ENCODE measurements around the gene BANP. TPM values are rescaled to one million over a fixed set of nuclear protein-coding genes. Genes with fewer than 3 reads are reported as not detected.
"Not testable (repeated sequence)": the region's sequence is repeated elsewhere in the genome, so short reads cannot be mapped to it uniquely, and the experiment has no call there.

The BANP gene
- total RNA-seq, 1 donor from 2014 or later, result 25.5 TPM

DNA sequence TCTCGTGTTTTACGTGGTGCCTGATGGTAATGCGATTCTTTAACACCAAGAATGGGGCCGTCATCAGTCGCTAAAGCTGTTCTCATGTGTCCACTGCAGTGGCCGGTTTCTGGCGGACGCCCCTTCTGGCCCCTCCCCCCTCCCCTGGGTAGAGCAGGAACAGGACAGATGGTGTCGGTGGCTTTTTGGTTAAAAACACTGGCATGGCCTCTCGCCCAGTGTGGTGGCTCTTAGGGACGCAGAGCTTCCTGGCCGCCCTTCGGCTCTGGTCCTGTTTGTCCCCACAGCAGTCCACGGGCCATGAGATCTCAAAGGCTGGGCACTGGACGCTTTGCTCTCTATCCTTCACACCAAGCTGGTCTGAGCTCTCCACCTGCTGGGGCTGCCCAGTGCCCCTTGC lies 151.8 kb downstream of the BANP start:
- TF ChIP-seq, protein P1, sequence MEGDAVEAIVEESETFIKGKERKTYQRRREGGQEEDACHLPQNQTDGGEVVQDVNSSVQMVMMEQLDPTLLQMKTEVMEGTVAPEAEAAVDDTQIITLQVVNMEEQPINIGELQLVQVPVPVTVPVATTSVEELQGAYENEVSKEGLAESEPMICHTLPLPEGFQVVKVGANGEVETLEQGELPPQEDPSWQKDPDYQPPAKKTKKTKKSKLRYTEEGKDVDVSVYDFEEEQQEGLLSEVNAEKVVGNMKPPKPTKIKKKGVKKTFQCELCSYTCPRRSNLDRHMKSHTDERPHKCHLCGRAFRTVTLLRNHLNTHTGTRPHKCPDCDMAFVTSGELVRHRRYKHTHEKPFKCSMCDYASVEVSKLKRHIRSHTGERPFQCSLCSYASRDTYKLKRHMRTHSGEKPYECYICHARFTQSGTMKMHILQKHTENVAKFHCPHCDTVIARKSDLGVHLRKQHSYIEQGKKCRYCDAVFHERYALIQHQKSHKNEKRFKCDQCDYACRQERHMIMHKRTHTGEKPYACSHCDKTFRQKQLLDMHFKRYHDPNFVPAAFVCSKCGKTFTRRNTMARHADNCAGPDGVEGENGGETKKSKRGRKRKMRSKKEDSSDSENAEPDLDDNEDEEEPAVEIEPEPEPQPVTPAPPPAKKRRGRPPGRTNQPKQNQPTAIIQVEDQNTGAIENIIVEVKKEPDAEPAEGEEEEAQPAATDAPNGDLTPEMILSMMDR (IDR thresholded peaks at IDR 0.05; ENCODE audit: partially characterized antibody, unreplicated experiment), result no peak
- Mint-ChIP-seq H3K27ac (ENCODE audit: unreplicated experiment) (no peak overlapping the region), H3K9me3 (ENCODE audit: unreplicated experiment) (peaks cover 11% of the 10 kb centered on the region), H3K4me1 (ENCODE audit: low read depth, unreplicated experiment) (peaks cover 15% of the 10 kb centered on the region), H3K36me3 (ENCODE audit: unreplicated experiment) (peaks cover 5% of the 10 kb centered on the region), H3K4me3 (ENCODE audit: unreplicated experiment) (no peak overlapping the region), H3K27me3 (ENCODE audit: unreplicated experiment) (peaks cover 3% of the 10 kb centered on the region)
- DNase-seq, result no peak

DNA sequence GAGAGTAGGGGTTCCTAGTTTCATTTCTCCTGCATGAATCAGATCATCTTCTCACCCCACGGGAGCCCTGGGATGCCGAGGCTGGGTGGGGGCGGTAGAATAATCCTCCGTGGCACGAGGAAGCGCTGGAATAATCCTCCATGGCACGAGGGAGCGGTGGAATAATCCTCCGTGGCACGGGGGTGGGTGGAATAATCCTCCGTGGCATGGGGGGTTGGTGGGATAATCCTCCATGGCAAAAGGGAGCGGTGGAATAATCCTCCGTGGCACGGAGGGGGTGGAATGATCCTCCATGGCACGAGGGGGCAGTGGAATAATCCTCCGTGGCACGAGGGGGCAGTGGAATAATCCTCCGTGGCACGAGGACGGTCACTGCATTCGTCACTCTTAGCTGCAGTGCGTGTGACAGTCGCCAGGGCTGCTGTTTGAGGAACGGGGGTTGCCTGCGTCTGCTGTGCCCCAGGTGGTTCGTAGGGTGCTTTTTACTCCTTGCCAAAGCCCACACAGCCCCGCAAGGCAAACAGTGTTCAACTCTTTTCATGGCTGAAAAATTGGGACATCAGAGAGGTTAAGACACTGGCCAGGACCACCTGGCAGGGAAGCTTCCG lies 152.5 kb downstream of the BANP start:
- peaks cover 2% of the 10 kb centered on the region for H3K27me3 Mint-ChIP-seq (ENCODE audit: unreplicated experiment)
- H3K27ac Mint-ChIP-seq (ENCODE audit: unreplicated experiment), result no peak overlapping the region
- no peak overlapping the region for H3K4me3 Mint-ChIP-seq (ENCODE audit: unreplicated experiment)
- no peak for DNase-seq
- peaks cover 11% of the 10 kb centered on the region for H3K9me3 Mint-ChIP-seq (ENCODE audit: unreplicated experiment)
- peaks cover 11% of the 10 kb centered on the region for H3K4me1 Mint-ChIP-seq (ENCODE audit: low read depth, unreplicated experiment)
- TF ChIP-seq, protein P1 (IDR thresholded peaks at IDR 0.05; ENCODE audit: partially characterized antibody, unreplicated experiment), result no peak
- peaks cover 5% of the 10 kb centered on the region for H3K36me3 Mint-ChIP-seq (ENCODE audit: unreplicated experiment)

DNA sequence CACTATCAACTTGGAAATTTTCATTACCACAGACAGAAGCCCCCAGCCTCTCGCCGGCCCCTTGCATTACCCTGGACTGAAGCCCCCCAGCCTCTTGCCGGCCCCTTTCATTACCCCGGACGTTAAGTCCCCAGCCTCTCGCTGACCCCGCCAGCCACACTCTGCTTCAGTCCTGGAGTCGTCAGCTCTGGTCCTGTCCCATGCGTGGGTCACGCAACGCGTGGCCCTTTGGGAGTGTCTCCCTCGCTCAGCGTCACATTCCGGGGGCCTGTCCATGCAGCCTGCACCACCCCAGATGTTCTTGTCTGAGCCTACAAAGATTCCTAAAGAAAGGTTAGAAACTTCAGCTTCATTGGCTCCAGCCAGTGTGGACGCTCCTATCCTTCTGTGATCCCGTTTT lies 153.1 kb downstream of the BANP start:
- H3K4me3 Mint-ChIP-seq (ENCODE audit: unreplicated experiment); DNase-seq; H3K9me3 Mint-ChIP-seq (ENCODE audit: unreplicated experiment); H3K27me3 Mint-ChIP-seq (ENCODE audit: unreplicated experiment); H3K4me1 Mint-ChIP-seq (ENCODE audit: low read depth, unreplicated experiment); H3K36me3 Mint-ChIP-seq (ENCODE audit: unreplicated experiment); H3K27ac Mint-ChIP-seq (ENCODE audit: unreplicated experiment): not testable (repeated sequence)

- not testable (repeated sequence) for H3K27me3 Mint-ChIP-seq (ENCODE audit: unreplicated experiment); H3K27ac Mint-ChIP-seq (ENCODE audit: unreplicated experiment); H3K9me3 Mint-ChIP-seq (ENCODE audit: unreplicated experiment); H3K4me3 Mint-ChIP-seq (ENCODE audit: unreplicated experiment); H3K36me3 Mint-ChIP-seq (ENCODE audit: unreplicated experiment); DNase-seq
- peaks cover 10% of the 10 kb centered on the region for H3K4me1 Mint-ChIP-seq (ENCODE audit: low read depth, unreplicated experiment)
Observed at GRCh38 chr16:88105574-88106140, 154.4 kb downstream of the BANP start.

GRCh38 chr16:88106566-88106965 lies 155.3 kb downstream of the BANP start:
- H3K36me3 Mint-ChIP-seq (ENCODE audit: unreplicated experiment); H3K27me3 Mint-ChIP-seq (ENCODE audit: unreplicated experiment); DNase-seq; H3K9me3 Mint-ChIP-seq (ENCODE audit: unreplicated experiment); H3K4me1 Mint-ChIP-seq (ENCODE audit: low read depth, unreplicated experiment); H3K4me3 Mint-ChIP-seq (ENCODE audit: unreplicated experiment); H3K27ac Mint-ChIP-seq (ENCODE audit: unreplicated experiment): not testable (repeated sequence)

DNA sequence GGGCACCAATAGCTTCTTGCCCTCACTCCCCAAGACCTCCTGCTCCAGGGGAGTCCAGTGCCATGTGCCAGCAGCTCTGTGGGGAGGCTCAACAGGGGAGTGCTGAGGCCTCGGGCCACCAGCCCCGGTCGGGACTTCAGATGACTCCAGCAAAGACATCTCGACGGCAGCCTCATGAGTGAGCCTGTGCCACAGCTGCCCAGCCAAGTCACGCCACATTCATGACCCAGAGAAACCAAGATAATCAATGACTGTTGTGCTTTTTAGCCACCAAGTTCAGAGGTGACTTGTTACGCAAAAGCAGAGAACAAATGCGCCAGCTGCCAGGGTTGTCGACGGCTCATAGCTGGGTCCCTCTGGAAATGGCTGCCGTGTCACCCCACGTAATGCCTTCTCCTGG lies 157.5 kb downstream of the BANP start:
- TF ChIP-seq, protein P1 (IDR thresholded peaks at IDR 0.05; ENCODE audit: partially characterized antibody, unreplicated experiment), result no peak
- no peak for DNase-seq
- peaks cover 3% of the 10 kb centered on the region for H3K27me3 Mint-ChIP-seq (ENCODE audit: unreplicated experiment)
- H3K4me3 Mint-ChIP-seq (ENCODE audit: unreplicated experiment), result no peak overlapping the region
- no peak overlapping the region for H3K27ac Mint-ChIP-seq (ENCODE audit: unreplicated experiment)
- H3K4me1 Mint-ChIP-seq (ENCODE audit: low read depth, unreplicated experiment), result peaks cover 6% of the 10 kb centered on the region
- H3K36me3 Mint-ChIP-seq (ENCODE audit: unreplicated experiment), result peaks cover 5% of the 10 kb centered on the region
- peaks cover 11% of the 10 kb centered on the region for H3K9me3 Mint-ChIP-seq (ENCODE audit: unreplicated experiment)

DNA sequence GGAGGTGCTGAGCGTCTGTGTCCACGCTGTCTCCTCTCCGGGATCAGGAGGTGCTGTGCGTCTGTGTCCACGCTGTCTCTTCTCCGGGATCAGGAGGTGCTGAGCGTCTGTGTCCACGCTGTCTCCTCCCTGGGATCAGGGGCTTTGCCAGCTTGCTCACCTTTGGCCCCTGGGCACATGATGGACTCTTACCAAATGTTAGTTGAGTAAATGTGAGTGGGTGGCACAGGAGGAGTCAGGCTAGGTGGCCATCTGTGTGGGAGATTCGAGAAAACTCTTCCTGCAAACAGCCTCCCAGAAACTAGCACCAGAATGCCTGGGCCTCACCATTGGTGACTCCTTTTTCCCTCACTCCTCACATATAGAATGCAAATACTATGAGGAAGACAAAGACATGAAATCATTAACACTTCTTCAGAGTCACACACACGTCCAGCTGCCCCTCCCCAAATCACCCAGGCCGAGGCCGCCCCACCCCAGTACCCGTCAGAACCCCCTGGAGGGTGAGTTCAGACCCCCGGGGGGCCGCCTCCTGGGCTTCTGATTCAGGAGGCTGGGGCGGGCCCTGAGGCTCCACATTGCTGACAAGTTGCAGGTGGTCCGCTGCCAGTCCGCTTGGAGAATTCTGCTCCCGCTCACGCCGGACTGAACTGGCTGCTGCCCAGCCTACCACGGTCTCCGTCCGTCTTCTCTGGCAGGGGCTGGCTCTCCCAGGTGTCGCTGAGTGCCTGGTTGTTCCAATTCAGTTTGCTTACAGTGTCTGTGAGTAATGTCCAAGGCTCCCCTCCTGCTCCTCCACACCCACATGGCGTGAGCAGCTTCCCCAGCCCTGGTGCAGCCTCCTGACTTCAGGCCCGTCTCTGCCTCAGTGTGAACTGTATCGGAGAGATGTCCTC lies 158.7 kb downstream of the BANP start:
- not testable (repeated sequence) for H3K4me3 Mint-ChIP-seq (ENCODE audit: unreplicated experiment); H3K27ac Mint-ChIP-seq (ENCODE audit: unreplicated experiment); H3K27me3 Mint-ChIP-seq (ENCODE audit: unreplicated experiment); H3K36me3 Mint-ChIP-seq (ENCODE audit: unreplicated experiment); H3K4me1 Mint-ChIP-seq (ENCODE audit: low read depth, unreplicated experiment); DNase-seq
- H3K9me3 Mint-ChIP-seq (ENCODE audit: unreplicated experiment), result peaks cover 10% of the 10 kb centered on the region

DNA sequence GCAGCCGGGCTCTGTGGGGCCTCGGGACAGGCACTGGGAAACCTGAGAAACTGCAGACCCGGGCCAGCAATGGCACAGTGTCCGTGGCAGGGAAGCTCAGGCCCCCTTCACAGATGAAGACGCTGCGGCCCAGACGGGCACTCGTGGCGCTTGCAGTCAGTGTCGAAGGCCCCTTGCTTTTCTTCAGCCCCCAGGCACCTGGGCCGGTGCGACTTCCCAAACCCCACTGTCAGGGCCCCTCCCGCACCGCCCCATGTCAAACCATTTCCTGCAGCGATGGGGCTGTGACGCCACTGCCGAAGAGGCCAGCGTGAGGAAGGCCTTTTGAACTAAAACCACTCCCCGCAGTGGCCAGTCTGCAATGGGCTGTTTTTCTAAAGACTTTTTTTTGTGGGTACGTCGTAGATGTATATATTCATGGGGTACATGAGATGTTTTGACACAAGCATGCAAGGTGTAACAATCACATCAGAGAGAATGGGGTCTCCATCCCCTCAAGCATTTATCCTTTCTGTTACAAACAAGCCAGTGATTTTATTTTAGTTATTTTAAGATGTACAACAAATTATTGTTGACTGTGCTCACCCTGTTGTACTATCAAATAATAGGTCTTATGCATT lies 159.8 kb downstream of the BANP start:
- H3K4me3 Mint-ChIP-seq (ENCODE audit: unreplicated experiment); DNase-seq; H3K36me3 Mint-ChIP-seq (ENCODE audit: unreplicated experiment); H3K27ac Mint-ChIP-seq (ENCODE audit: unreplicated experiment); H3K4me1 Mint-ChIP-seq (ENCODE audit: low read depth, unreplicated experiment); H3K27me3 Mint-ChIP-seq (ENCODE audit: unreplicated experiment): not testable (repeated sequence)
- H3K9me3 Mint-ChIP-seq (ENCODE audit: unreplicated experiment), result peaks cover 10% of the 10 kb centered on the region

DNA sequence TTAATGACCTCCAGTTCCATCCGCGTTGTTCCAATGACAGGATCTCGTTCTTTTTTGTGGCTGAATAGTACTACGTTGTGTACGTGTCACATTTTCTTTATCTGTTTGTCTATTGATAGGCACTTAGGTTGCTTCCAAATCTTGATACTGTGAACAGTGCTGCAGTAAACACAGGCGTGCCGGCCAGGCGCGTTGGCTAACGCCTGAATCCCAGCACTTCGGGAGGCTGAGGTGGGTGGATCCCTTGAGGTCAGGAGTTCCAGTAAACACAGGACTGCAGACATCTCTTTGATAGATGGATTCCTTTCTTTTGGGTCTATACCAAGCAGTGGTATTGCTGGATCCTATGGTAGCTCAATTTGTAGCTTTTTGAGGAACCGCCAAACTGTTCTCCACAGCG lies 160.7 kb downstream of the BANP start:
- H3K36me3 Mint-ChIP-seq (ENCODE audit: unreplicated experiment); H3K27me3 Mint-ChIP-seq (ENCODE audit: unreplicated experiment); H3K4me3 Mint-ChIP-seq (ENCODE audit: unreplicated experiment); DNase-seq; H3K27ac Mint-ChIP-seq (ENCODE audit: unreplicated experiment): not testable (repeated sequence)
- H3K4me1 Mint-ChIP-seq (ENCODE audit: low read depth, unreplicated experiment), result peaks cover 12% of the 10 kb centered on the region
- peaks cover 10% of the 10 kb centered on the region for H3K9me3 Mint-ChIP-seq (ENCODE audit: unreplicated experiment)
